PC-9 (cell line): ENCODE measurements around the gene SMIM17. TPM values are rescaled to one million over a fixed set of nuclear protein-coding genes. Genes with fewer than 3 reads are reported as not detected.

Source experiments
- BruUV-seq: library from RNA; stranded (reverse); fragments of 400-500 nt; replicated peaks from 2 replicates; lab custom pipeline; 2021; lab: Mats Ljungman, UMichigan
- CTCF ChIA-PET: fragments of 300-600 bp; sonication (Branson Sonifier 250); formaldehyde crosslinking; loops from one replicate; lab custom pipeline; 2022; ENCODE audit warnings: antibody characterized with exemption; lab: Charles Lee
- POLR2A ChIA-PET: fragments of 300-600 bp; sonication (Branson Sonifier 250); formaldehyde crosslinking; loops from one replicate; lab custom pipeline; 2022; ENCODE audit warnings: antibody characterized with exemption; ENCODE audit not compliant: unreplicated experiment; lab: Charles Lee
- DNase-seq, 2 experiments: peaks; one replicate each; pipeline versions ENCODE4 v3.0.0 to v3.0.0-alpha.2; 2015 to 2022; ENCODE audit warnings: mixed read lengths in 1 of 2
- H2AFZ ChIP-seq: fragments of 200-600 bp; sonication (generic); 2 replicates; pipeline ENCODE4 v1.8.1; 2017; ENCODE audit warnings: antibody characterized with exemption
- H3F3A ChIP-seq: fragments of 200-600 bp; sonication (generic); 2 replicates; pipeline ENCODE4 v1.8.1; 2017; ENCODE audit warnings: antibody characterized with exemption, mild to moderate bottlenecking, low read depth; ENCODE audit not compliant: insufficient read depth
- H3K27ac ChIP-seq: fragments of 200-600 bp; sonication (generic); 2 replicates; pipeline ENCODE4 v1.6.1; 2016; ENCODE audit warnings: mixed run types
- H3K27me3 ChIP-seq: fragments of 200-600 bp; sonication (generic); 2 replicates; pipeline ENCODE4 v1.6.1; 2016; ENCODE audit warnings: low read depth, mixed run types; ENCODE audit not compliant: insufficient read depth
- H3K36me3 ChIP-seq: fragments of 200-600 bp; sonication (generic); 2 replicates; pipeline ENCODE4 v1.6.1; 2016; ENCODE audit warnings: low read depth, mixed run types
- H3K4me1 ChIP-seq: fragments of 200-600 bp; sonication (generic); replicated peaks from 2 replicates; pipeline ENCODE4 v1.6.1; 2016; ENCODE audit warnings: mixed run types; ENCODE audit not compliant: insufficient read depth
- H3K4me2 ChIP-seq: fragments of 200-600 bp; sonication (generic); 2 replicates; pipeline ENCODE4 v1.6.1; 2017; ENCODE audit warnings: mixed run types
- H3K4me3 ChIP-seq: fragments of 200-600 bp; sonication (generic); 2 replicates; pipeline ENCODE4 v1.6.1; 2016; ENCODE audit warnings: mixed run types
- H3K79me2 ChIP-seq: fragments of 200-600 bp; sonication (generic); 2 replicates; pipeline ENCODE4 v1.6.1; 2017; ENCODE audit warnings: low read depth, mixed run types
- H3K9me2 ChIP-seq: fragments of 200-600 bp; sonication (generic); 2 replicates; pipeline ENCODE4 v1.8.1; 2017; ENCODE audit warnings: mild to moderate bottlenecking; ENCODE audit not compliant: insufficient read depth
- H3K9me3 ChIP-seq: fragments of 200-600 bp; sonication (generic); 2 replicates; pipeline ENCODE4 v1.8.1; 2016; ENCODE audit warnings: low read depth; ENCODE audit not compliant: insufficient read depth
- H4K20me1 ChIP-seq: fragments of 200-600 bp; sonication (generic); 2 replicates; pipeline ENCODE4 v1.8.1; 2017; ENCODE audit not compliant: insufficient read depth
- EZH2 ChIP-seq: fragments of 200-600 bp; sonication (generic); IDR thresholded peaks from 2 replicates; pipeline ENCODE4 v1.8.0; 2017; ENCODE audit warnings: antibody characterized with exemption, low read depth
- intact Hi-C: fragments of 100-400 bp; cut with micrococcal nuclease; formaldehyde crosslinking; loops from one replicate; pipeline ENCODE4 v1.10.0; 2022; ENCODE audit not compliant: unreplicated experiment
- total RNA-seq: library from RNA; stranded (reverse); gene quantifications from 2 replicates; pipeline ENCODE4 v1.2.3, GENCODE V29; 2021
- TF ChIP-seq, protein P1 (sequence below): fragments of 200-600 bp; sonication (generic); conservative IDR thresholded peaks from 2 replicates; pipeline ENCODE4 v1.6.1; 2017; ENCODE audit warnings: mixed run types, antibody characterized with exemption, mild to moderate bottlenecking, moderate library complexity

SMIM17 gene
- total RNA-seq, 1 experiment from 2014 or later, result 0.33 TPM

DNA sequence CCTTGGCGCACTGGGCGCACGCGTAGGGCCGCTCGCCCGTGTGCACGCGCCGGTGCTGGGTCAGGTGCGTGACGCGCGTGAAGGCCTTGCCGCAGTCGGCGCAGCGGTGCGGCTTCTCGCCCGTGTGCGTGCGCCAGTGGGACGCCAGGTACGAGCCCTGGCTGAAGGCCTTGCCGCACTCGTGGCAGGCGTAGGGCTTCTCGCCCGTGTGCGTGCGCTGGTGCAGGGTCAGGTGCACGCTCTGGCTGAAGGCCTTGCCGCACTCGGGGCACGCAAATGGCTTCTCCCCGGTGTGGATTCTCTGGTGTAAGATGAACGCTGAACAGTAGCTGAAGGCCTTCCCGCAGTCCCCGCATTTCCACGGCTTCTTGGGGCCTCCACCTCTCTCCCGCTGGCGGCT is 21.6 kb downstream of the SMIM17 start:
- no peaks in the 10 kb centered on the region for H3K79me2 ChIP-seq
- no peak for DNase-seq
- no peaks in the 10 kb centered on the region for H3F3A ChIP-seq
- no peaks in the 10 kb centered on the region for H3K36me3 ChIP-seq
- no peak overlapping the region for H3K4me3 ChIP-seq
- H3K9me2 ChIP-seq, result no peaks in the 10 kb centered on the region
- POLR2A ChIA-PET, result no interaction called here
- CTCF ChIA-PET, result no interaction called here
- no peak overlapping the region for H3K27ac ChIP-seq
- no peaks in the 10 kb centered on the region for H3K9me3 ChIP-seq
- no peaks in the 10 kb centered on the region for H4K20me1 ChIP-seq
- BruUV-seq, result no TSS peak
- H3K4me1 ChIP-seq, result no peaks in the 10 kb centered on the region
- intact Hi-C loops, result no loop called here
- no peak for TF ChIP-seq EZH2
- TF ChIP-seq, protein P1, sequence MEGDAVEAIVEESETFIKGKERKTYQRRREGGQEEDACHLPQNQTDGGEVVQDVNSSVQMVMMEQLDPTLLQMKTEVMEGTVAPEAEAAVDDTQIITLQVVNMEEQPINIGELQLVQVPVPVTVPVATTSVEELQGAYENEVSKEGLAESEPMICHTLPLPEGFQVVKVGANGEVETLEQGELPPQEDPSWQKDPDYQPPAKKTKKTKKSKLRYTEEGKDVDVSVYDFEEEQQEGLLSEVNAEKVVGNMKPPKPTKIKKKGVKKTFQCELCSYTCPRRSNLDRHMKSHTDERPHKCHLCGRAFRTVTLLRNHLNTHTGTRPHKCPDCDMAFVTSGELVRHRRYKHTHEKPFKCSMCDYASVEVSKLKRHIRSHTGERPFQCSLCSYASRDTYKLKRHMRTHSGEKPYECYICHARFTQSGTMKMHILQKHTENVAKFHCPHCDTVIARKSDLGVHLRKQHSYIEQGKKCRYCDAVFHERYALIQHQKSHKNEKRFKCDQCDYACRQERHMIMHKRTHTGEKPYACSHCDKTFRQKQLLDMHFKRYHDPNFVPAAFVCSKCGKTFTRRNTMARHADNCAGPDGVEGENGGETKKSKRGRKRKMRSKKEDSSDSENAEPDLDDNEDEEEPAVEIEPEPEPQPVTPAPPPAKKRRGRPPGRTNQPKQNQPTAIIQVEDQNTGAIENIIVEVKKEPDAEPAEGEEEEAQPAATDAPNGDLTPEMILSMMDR, result no peak
- no peak overlapping the region for H2AFZ ChIP-seq
- no peaks in the 10 kb centered on the region for H3K27me3 ChIP-seq
- no peak overlapping the region for H3K4me2 ChIP-seq

DNA sequence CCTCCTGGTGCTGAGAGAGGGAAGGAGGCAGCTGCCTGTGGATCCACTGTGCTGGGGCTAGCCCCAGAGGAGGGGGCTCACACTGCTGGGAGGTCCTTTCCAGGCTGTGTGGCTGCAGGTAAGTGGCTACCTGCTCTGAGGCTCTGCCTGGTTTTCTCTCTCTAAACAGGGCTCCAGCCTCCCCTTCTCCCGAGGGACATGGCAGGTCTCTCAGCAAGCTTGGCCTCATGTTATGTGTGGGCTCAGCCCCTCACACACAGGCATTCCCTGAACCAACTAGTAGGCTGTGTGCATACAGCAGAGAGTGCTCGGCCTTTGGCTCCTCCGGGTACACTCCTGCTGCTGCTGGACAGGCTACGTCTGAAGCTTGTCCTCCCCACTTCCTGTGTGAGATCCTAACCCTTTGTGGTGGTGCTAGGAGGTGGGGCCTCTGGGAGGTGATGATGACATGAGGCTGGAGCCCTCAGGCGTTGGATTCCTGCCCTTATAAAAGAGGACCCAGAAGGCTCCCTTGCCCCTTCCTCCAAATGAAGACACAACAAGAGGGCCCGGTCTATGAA is 24.4 kb downstream of the SMIM17 start:
- H3K27ac ChIP-seq, result no peak overlapping the region
- H3K79me2 ChIP-seq, result no peaks in the 10 kb centered on the region
- BruUV-seq, result no TSS peak
- ChIA-PET CTCF (no interaction called here), POLR2A (interaction anchor here (0.6 kb wide), 1 partner anchor 1249 kb away, joined by 4 read pairs; the partner anchor contains the start of gene ZNF417)
- no peaks in the 10 kb centered on the region for H3K4me1 ChIP-seq
- no peaks in the 10 kb centered on the region; the same call in 1 of the 2 replicates for H3K27me3 ChIP-seq
- no peak overlapping the region; the same call in 1 of the 2 replicates for H2AFZ ChIP-seq
- no peak overlapping the region for H3K4me2 ChIP-seq
- no peaks in the 10 kb centered on the region for H3K9me3 ChIP-seq
- DNase-seq, result no peak
- TF ChIP-seq, protein P1, result no peak
- TF ChIP-seq EZH2, result no peak
- H3K4me3 ChIP-seq, result no peak overlapping the region
- H3K9me2 ChIP-seq, result no peaks in the 10 kb centered on the region
- intact Hi-C loops, result no loop called here
- no peaks in the 10 kb centered on the region for H3F3A ChIP-seq
- no peaks in the 10 kb centered on the region for H4K20me1 ChIP-seq
- H3K36me3 ChIP-seq, result no peaks in the 10 kb centered on the region

DNA sequence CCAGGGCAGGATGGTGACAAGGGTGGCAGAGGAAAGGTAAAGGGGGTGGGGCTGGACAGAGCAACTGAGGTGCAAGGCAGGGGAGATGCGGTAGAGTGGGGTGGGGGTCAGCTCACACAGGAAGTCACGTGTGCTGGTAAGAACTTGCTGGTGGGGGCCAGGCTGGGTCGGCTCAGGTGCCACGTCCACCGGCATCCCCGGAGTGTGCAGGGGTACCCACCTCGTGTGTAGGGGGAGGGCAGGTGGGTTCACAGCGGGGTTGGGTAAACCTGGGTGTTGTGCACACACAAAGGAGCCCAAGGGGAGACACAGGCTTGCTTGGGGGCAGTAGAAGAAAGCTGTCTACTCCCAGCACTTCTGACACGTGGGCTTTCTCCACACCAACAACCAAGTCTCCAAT is 25.7 kb downstream of the SMIM17 start:
- Histone ChIP-seq H3K27ac (no peak overlapping the region), H3F3A (no peaks in the 10 kb centered on the region), H3K27me3 (peaks cover under 1% of the 10 kb centered on the region; the same call in 1 of the 2 replicates), H3K36me3 (no peaks in the 10 kb centered on the region), H3K4me3 (no peak overlapping the region), H4K20me1 (no peaks in the 10 kb centered on the region), H2AFZ (no peak overlapping the region), H3K9me2 (no peaks in the 10 kb centered on the region), H3K4me2 (no peak overlapping the region), H3K9me3 (no peaks in the 10 kb centered on the region), H3K79me2 (no peaks in the 10 kb centered on the region), H3K4me1 (no peaks in the 10 kb centered on the region)
- ChIA-PET POLR2A (no interaction called here), CTCF (no interaction called here)
- intact Hi-C loops, result no loop called here
- no peak for DNase-seq
- no peak for TF ChIP-seq EZH2
- TF ChIP-seq, protein P1, result no peak
- no TSS peak for BruUV-seq
